NCI-H446 treated with DMSO at 0.1 percent for 48 hours (cell line): ENCODE data around the gene SUPT3H.
"Not testable (repeated sequence)": the region's sequence is repeated elsewhere in the genome, so short reads cannot be mapped to it uniquely, and the experiment has no call there.

Experiments
- DNase-seq: peaks from one replicate; lab custom pipeline; 2025; lab: John Stamatoyannopoulos, UW

The SUPT3H gene

DNA sequence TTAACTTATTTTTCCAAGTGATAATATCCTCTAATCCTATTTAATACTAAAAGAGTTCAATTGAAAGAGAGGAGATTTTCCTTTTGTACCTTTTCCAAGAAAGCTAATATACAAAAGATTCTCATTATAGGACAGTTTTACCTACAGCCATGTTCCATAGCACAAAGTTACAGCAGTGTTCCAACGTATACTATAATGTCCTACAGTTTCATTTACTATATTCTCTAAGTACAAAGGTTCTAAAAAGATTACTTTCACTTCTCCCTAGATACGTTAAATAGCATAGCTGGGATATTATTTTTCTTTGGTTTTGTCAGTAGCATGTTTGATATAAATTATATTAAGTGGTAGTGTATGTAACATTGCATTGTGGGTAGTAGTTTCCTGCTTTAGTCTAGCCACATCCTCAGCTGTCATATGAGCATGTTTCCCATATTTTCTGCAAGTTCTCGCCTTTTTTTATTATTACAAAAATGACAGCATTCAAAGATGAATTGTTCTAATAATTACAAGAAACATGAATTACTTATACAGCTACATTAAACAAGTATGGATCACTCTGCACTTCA is 54.0 kb downstream of the SUPT3H start:
- no peak for DNase-seq

DNA sequence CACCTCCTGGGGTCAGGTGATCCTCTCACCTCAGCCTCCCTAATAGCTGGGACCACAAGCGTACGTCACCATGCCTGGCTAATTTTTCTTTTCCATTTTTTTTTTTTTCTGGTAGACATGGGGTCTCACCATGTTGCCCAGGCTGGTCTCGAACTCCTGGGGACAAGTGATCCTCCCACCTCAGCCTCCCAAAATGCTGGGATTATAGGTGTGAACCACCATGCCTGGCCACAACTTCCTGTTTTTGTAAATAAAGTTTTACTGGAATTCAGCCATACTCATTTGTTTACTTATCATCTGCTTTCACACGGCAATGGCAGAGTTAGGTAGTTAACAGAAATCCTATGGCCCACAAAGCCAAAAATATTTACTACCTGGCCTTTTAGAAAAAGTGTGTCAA is 57.4 kb downstream of the SUPT3H start:
- DNase-seq = no peak

DNA sequence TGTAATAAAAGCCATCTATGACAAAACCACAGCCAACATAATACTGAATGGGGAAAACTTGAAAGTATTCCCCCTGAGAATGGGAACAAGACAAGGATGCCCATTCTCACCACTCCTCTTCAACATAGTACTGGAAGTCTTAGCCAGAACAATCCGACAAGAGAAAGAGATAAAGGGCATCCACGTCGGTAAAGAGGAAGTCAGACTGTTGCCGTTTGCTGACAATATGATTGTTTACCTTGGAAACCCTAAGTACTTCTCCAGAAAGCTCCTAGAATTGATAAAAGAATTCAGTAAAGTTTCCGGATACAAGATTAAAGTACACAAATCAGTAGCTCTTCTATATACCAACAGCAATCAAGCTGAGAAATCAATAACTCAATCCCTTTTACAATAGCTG is 63.6 kb downstream of the SUPT3H start:
- no peak for DNase-seq

DNA sequence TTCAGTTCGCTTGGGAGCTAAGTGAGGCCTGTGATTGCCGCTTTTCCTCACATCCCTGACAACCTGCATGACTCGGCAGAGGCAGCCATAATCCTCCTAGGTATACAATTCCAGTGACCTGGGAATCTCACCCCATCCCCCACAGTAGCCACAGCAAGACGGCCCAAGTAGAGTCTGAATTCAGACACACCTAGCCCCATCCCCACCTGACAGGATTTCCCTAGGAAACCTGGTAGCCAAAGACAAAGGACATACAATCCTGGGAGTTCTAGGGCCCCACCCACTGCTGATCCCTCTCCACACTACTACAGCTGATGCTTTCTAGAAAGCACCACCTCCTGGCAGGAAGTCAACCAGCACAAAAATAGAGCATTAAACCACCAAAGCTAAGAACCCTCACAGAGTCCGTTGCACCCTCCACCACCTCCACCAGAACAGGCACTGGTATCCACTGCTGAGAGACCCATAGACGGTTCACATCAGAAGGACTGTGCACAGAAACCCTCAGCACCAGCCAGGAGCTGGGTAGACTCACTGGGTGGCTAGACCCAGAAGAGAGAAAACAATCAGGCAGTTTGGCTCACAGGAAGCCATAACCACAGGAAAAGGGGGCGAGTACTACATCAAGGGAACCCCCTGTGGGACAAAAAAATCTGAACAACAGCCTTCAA is 67.5 kb downstream of the SUPT3H start:
- no peak for DNase-seq

DNA sequence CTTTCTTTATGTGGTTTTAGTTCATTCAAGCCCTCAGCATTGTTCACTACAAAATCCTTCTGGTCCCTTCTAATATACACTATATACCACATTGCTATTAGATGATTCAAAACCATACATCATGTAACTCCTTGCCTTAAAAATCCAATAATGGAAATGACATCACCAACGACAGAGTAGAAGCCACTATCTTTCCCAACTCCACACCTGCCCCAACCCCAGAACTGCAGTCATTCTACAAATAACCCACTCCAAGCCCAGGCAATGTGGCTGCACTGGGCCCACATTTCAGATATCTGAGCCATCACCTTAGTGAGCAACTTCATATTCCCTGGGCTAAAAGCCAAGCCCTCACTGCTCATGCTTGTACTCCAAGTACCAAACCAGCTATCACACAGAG is 72.2 kb downstream of the SUPT3H start:
- DNase-seq = no peak

DNA sequence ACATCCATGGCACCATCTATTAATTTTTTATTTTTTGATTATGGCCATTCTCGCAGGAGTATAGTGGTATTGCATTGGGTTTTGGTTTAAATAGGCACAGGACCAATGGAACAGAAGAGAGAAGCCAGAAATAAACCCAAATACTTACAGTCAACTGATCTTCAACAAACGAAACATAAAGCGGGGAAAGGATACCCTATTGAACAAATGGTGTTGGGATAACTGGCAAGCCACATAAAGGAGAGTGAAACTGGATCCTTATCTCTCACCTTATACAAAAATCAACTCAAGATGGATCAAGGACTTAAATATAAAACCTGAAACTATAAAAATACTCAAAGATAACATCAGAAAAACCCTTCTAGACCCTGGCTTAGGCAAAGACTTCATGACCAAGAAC is 74.9 kb downstream of the SUPT3H start:
- no peak for DNase-seq

DNA sequence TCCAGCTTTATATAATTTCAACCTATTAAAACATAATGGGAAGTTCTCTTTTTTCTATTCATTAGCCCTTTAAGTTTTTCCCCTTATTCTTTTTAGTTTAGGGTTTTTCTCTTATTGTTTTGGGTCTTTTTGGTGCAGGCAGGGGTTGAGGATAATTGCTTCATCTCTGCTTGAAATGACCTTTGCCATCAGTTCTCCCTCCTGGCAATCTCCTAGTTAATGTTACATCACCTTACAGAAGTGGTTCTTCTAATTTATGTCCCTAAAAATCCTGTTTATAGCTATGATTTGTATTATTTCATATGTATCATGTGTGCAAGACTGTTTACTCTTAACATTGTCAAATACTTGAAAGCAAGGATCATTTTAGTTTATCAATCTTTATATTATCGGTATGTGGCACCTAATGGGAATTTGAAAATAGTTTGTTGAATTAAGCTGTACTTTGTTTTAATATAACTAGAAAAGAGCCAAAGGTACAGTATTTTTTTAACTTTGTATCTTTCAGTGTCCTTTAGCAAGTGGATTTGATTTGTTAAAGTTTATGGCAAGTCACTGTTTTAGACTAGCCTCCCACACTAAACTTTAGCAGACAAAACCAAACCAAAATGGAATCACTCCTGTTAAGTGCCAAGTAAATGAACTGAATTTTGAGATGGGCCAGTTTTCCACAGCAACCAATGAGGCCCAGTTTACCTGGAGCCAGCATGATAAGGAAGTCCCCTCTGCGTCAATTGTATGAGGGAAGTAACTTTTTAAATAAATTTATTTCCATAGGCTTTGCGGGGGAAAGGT is 76.2 kb downstream of the SUPT3H start:
- DNase-seq = no peak

DNA sequence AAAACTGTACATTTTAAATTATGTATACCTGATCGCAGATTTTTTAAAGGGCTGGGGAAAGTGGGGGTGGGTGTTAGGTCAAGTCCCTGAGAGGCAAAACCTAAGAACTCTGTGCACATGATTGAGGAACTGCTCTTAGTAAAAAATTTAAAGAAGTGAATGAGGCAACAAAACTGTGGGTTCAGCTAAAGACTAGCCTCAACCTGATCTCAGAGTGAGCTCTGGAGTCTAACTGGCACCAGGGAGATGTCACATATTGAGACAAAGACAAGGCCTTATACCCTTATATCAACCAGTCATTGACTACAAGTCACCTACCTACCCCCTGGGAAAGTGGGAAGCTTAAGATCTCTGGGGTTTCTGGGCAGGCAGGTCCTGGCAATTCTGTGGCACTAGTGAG is 77.0 kb downstream of the SUPT3H start:
- DNase-seq = no peak

DNA sequence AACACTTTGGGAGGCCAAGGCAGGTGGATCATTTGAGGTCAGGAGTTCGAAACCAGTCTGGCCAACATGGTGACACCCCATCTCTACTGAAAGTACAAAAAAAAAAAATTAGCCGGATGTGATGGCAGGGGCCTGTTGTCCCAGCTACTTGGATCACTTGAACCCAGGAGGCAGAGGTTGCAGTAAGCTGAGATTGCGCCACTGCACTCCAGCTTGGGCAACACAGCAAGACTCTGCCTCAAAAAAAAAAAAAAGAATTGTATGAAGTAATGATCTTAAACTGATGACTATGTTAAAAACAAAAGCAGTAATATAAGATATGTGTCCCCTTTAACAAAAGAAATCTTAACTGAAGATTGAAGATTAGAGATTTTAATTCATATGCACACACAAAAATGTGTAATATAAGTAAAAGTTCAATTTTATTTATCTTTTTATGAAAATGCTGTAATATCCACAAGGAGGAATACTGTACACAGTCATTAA is 78.6 kb downstream of the SUPT3H start:
- no peak for DNase-seq

DNA sequence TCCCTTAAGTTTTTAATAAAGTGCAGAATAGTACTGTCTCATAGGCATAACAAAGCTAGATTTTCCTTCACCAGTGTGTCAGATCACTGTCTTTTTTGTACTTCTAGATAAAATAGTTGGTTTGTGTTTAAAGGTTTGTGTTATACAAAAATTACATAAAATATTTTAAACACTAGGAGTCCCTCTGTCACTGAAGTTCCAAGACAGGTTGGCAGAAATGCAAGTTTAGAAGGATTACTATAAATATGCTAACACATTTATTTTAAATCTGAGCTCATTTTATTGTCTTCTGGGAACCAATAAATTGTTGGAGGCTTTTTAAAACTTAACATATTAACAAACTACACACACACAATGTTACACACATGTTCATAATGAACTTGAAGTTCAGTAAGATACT is 80.4 kb downstream of the SUPT3H start:
- DNase-seq = no peak

DNA sequence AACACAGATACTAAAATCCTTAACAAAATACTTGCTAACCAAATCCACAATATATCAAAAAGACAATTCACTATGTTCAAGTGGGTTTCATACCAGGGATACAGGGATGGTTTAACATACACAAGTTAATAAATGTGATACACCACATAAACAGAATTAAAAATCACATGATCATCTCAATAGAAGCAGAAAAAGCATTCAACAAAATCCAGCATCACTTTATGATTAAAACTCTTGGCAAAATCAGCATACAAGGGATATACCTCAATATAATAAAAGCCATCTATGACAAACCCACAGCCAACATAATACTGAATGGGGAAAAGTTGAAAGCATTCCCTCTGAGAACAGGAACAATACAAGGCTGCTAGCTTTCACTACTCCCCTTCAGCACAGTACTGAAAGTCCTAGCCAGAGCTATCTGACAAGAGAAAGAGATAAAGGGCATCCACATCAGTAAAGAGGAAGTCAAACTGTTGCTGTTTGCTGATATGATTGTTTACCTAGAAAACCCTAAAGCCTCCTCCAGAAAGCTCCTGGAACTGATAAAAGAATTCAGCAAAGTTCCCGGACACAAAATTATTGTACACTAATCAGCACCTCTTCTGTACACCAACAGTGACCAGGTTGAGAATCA is 83.6 kb downstream of the SUPT3H start:
- not testable (repeated sequence) for DNase-seq

DNA sequence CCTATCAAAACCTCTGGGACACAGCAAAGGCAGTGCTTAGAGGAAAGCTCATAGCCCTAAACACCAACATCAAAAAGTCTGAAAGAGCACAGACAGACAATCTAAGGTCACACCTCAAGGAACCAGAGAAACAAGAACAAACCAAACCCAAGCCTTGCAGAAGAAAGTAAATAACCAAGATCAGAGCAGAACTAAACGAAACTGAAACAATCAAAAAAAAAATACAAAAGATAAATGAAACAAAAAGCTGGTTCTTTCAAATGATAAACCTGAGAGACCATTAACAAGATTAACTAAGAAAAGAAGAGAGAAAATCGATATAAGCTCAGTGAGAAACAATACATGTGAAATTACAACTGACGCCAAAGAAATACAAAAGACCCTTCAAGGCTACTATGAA is 84.4 kb downstream of the SUPT3H start:
- DNase-seq = no peak

DNA sequence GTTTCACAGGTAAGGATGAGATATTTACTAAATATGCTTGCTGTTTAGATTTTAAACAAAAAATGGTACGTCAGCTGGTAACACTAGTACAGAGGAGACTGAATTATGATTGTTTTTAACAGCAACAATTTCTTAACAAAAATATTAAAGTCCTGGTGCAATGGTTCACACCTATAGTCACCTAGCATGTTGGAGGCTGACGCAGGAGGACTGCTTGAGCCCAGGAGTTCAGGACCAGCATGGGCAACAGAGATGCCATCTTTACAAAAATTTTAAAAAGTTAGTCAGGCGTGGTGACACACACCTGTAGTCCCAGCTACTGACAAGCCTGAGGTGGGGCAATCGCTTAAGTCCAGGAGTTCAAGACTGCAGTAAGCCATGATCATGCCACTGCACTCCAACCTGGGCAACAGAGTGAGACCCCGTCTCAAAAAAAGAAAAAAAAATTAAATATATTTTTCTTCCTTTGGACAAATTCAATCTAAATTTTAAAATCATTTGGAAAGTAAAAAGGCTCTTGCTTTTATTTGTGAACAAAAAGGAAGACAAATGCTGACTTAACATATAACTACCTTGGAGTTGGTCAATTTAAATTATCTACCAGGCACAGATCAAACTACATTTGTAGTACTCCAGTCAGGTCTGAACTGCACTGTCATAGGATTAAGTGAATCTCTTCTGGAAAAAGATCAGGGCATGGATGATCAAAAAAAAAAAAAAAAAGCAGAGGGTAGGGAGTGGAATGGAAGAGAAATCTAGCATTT is 87.8 kb downstream of the SUPT3H start:
- no peak for DNase-seq

DNA sequence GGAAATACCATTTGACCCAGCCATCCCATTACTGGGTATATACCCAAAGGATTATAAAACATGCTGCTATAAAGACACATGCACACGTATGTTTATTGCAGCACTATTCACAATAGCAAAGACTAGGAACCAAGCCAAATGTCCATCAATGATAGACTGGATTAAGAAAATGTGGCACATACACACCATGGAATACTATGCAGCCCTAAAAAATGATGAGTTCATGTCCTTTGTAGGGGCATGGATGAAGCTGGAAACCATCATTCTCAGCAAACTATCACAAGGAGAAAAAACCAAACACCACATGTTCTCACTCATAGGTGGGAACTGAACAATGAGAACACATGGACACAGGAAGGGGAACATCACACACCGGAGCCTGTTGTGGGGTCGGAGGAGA is 91.0 kb downstream of the SUPT3H start:
- not testable (repeated sequence) for DNase-seq

DNA sequence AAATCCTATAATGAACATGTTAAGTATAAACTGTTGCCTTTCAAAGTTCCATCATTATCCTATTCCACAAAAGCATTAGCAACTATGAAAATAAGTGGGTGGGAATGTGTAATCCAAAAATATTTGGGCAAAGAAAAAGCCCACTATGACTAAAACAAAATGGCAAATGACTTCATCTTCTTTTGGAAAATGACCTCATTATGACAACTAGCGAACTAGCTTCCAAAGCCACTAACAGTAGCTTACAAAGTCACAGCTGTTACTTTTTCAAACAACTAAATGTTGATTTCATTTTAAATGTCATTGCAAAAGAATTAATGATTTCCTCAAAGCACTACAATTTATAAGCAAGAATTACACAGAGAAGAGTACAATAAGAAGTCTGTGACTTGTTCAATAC is 99.4 kb downstream of the SUPT3H start:
- no peak for DNase-seq

DNA sequence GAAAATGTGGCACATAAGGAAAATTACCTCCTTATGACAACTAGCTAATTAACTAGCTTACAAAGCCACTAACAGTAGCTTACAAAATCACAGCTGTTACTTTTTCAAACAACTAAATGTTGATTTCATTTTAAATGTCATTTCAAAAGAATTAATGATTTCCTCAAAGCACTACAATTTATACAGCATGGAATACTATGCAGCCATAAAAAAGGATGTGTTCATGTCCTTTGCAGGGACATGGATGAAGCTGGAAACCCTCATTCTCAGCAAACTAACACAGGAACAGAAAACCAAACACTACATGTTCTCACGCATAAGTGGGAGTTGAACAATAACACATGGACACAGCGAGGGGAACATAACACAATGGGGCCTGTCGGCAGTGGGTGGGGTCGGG is 100.0 kb downstream of the SUPT3H start:
- DNase-seq = not testable (repeated sequence)

DNA sequence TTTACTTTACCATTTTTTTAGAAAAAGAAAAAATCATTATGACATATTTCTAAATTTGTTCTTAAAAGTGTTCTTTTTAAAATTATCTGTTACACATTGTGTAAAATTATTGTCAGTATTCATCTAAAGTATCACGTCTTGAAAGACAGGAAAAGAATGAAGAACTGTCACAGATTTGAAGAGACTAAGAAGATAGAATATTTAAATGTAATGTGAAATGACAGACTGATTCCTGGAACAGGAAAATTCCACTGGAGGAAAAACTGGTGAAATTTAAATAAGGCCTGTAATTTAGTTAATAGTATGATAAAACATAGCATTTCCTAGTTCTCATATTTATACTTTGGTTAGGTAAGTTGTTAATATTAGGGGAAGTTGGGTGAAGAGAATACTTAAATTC is 102.4 kb downstream of the SUPT3H start:
- DNase-seq = no peak

DNA sequence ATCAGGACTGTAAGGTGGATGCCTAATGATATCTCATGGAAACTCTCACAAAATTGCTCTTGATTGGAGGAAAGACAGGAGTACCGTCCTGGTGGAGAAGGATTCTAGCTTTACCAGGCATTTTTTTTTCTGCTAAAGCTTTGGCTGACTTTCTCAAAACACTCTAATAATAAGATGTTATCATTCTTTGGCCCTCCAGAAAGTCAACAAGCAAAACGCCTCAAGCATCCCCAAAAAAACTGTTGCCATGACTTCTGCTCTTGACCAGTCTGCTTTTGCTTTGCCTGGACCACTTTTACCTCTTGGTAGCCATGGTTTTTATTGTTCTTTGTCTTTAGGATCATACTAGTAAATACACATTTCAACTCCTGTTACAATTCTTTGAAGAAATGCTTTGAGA is 105.1 kb downstream of the SUPT3H start:
- DNase-seq = no peak

DNA sequence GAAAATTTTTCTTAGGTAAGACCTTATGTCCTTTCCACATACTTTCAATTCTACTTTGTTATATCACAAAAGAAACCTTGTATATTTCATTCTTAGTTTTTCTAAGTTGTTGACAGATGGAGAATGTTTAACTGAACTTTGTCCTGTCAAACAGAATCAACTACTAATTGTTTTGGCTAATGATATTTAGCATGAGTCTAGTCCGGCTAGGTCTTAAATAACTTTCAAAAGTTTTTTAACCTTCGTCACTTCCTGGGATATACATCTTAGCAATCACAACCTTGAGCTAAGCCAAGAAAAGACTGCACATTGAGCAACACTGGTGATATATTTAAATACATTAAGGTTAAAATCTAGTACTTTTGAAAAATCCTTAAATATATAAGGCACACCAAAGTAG is 112.5 kb downstream of the SUPT3H start:
- DNase-seq = no peak

DNA sequence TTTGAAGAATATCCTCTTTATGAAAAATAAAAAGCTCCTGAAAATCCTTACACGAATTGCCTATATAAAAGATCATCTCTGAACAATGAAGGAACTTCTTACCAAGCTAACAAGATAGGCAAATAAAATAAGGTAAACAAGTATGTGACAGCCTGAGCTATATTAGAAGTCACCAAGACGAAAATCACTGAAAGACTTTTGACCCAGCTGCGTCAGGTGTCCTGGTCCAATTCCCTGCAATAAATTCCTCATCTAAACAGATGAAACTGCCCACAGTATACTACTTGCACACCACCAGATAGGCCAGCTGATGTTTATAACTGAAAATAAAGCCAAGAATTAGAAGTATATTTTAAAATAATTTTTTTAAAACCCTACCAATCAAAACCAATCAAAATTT is 117.0 kb downstream of the SUPT3H start:
- no peak for DNase-seq

DNA sequence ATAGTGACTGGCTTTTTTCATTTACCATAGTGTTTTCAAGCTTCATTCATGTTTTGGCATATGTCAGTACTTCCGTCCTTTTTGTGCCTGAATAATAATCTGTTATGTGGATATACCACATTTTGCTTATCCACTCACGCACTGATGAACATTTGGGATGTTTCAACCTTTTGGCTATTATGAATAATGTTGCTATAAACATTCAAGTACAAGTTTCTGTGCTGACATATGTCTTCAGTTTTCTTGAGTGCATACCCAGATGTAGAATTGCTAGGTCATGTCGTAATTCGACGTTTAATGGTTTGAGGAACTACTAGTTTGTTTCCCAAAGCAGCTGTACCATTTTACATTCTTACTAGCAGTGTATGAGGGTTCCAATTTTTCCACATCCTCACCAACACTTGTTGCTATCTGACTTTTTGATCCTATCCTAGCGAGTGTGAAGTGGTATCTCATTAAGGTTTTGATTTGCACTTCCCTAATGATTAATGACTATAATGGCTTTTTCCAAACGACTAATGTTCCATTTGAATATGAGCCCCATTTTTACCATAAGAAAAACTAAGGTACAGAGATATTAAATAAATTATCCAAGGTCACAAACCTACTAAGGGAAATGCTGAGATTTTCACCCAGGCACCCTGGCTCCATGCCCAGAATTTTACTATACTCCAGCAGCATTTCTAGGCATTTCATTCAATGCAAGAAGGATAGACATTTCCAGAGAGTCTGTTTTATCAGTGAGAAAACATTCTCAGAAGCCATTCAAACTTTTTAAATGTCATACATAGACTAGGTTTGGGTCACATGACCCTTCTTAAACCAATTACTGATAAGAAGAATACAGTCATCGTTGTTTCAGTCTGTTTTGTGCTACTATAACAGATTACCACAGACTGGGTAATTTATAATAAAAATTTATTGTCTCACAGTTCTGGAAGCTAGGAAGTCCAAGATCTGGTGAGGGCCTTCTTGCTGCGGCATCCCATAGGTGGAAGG is 120.7 kb downstream of the SUPT3H start:
- no peak for DNase-seq
